Prostate gland (tissue), 2 donors: ENCODE results near the gene CACNA2D4.

Experiments
- CTCF ChIP-seq, 4 experiments: fragments of 200-600 bp in 2 of 4; fragments of 450-650 bp in 2 of 4; sonication (generic) in 2 of 4; IDR thresholded peaks; 1 replicate in 3 of 4; 2 replicates in 1 of 4; pipeline ENCODE4 v1.5.1; 2016 to 2019; ENCODE audit warnings: antibody characterized with exemption in 4 of 4, mild to moderate bottlenecking in 2 of 4, moderate library complexity in 2 of 4
- POLR2A ChIP-seq: fragments of 450-650 bp; IDR thresholded peaks from one replicate; pipeline ENCODE4 v1.6.1; 2016; ENCODE audit warnings: antibody characterized with exemption, mild to moderate bottlenecking
- POLR2AphosphoS5 ChIP-seq: sonication (generic); formaldehyde crosslinking; IDR thresholded peaks from one replicate; pipeline ENCODE4 v1.6.1; 2017; ENCODE audit warnings: antibody characterized with exemption

DNA sequence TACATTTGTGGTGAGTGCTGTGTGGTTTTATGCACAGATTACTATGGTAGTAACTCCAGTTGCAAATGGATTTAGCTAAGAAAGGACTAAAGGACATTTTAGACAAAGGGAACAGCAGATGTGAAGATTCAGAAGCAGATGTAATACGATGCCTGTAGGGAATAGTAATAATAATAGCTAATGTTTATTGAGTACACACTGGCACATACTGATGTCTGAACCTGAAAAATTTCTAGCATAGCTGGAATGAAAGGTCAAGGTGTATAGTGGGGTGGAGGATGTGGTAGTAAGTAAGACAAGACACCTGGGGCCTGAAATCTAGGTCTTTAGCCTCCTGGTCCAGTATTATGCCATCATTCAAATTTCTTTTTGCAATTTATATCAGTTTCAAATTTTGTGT, 152.3 kb downstream of the CACNA2D4 start:
- TF ChIP-seq POLR2A (no peak), CTCF (IDR thresholded peaks at IDR 0.05) (no peak), POLR2AphosphoS5 (no peak)
